Measurements from ENCODE around the gene LMAN1L.

LMAN1L gene

GRCh38 chr15:74815121-74815934, 2.7 kb downstream of the LMAN1L start:
- Histone ChIP-seq H3K36me3 (ENCODE audit: insufficient read depth, low read length) (no peaks in the 10 kb centered on the region), H3K9ac (ENCODE audit: insufficient read length) (no peak overlapping the region), H3K27ac (no peak overlapping the region), H3K9me3 (ENCODE audit: low read depth, low read length) (no peaks in the 10 kb centered on the region), H3K4me3 (no peak overlapping the region)
- no peak for DNase-seq (ENCODE audit: low read depth, low spot score)
- TF ChIP-seq FOXP2 (optimal IDR thresholded peaks at IDR 0.05; ENCODE audit: control extremely low read depth, extremely low read length, insufficient read depth) (no peak), EZH2 (IDR thresholded peaks at IDR 0.05) (no peak), POLR2AphosphoS5 (IDR thresholded peaks at IDR 0.05; ENCODE audit: borderline replicate concordance, low read depth, low read length) (no peak)

GRCh38 chr15:74815961-74816360, 3.3 kb downstream of the LMAN1L start:
- TF ChIP-seq POLR2AphosphoS5 (IDR thresholded peaks at IDR 0.05; ENCODE audit: borderline replicate concordance, low read depth, low read length) (no peak), EZH2 (IDR thresholded peaks at IDR 0.05) (no peak)
- no peaks in the 10 kb centered on the region for H3K36me3 ChIP-seq (ENCODE audit: insufficient read depth, low read length)
- DNase-seq (ENCODE audit: low read depth, low spot score) = no peak

DNA sequence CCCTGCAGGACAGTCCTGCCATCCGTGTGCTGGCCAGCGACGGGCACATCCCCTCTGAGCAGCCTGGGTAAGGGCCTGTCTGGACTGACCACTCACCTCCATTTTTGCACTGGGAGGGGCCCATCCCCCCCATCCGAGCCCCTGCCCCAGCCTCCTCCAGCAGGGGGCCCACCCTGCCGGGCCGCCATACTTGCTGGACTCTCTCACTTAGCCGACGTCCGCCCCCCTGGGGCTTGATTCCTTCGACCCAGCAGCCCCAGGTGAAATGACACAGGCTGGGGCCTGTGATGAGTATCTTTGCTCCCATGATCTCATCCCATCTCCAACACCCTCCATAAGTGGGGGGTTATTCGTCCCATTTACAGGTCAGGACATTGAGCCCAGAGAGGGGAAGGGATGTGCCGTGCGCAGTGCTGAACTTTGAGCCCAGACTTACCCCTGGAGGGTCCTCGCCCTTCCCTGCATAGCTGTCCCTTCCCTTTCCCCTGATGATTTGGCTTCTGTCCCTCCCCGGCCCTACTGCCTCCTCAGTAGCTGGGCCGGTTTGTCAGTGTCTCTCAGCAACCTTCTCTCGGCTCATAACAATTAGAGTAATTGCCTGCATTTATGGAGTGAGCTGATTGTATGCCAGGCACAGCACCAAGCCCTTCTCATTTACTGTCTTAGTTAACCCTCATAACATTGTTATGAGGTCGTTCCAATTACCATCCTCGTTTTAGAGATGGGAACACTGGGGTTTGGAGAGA, 4.2 kb downstream of the LMAN1L start:
- Histone ChIP-seq H3K36me3 (ENCODE audit: insufficient read depth, low read length) (no peaks in the 10 kb centered on the region), H3K27ac (no peak overlapping the region), H3K9me3 (ENCODE audit: low read depth, low read length) (no peaks in the 10 kb centered on the region), H3K9ac (ENCODE audit: insufficient read length) (no peak overlapping the region), H3K4me3 (no peak overlapping the region)
- TF ChIP-seq POLR2AphosphoS5 (IDR thresholded peaks at IDR 0.05; ENCODE audit: borderline replicate concordance, low read depth, low read length) (no peak), FOXP2 (optimal IDR thresholded peaks at IDR 0.05; ENCODE audit: control extremely low read depth, extremely low read length, insufficient read depth) (no peak), EZH2 (IDR thresholded peaks at IDR 0.05) (no peak)
- no peak for DNase-seq (ENCODE audit: low read depth, low spot score)

More at GRCh38 chr15:74815961-74816360, 3.3 kb downstream of the LMAN1L start:
- Histone ChIP-seq H3K9ac (ENCODE audit: insufficient read length) (no peak overlapping the region), H3K9me3 (ENCODE audit: low read depth, low read length) (no peaks in the 10 kb centered on the region), H3K4me3 (no peak overlapping the region), H3K27ac (no peak overlapping the region)

DNA sequence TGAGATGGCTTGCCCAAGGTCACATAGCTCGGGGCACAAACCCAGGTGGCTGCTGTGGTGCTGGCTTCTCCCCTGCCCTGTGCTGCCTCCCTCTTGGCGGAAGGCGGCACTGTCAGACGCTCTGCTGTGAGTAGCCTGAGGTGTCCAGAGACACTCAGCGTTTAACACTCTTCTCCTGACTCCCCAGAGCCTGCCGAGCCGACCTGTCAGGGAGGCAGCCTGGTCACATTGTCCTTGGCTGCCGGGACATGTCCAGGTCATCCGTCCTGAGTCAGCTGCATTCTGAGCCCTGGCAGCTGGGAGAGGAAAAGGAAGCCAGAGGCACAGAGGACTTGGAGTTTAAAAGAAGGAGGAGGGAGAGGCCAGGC, 4.7 kb downstream of the LMAN1L start:
- H3K9ac ChIP-seq (ENCODE audit: insufficient read length) = no peak overlapping the region
- no peaks in the 10 kb centered on the region for H3K36me3 ChIP-seq (ENCODE audit: insufficient read depth, low read length)
- H3K27ac ChIP-seq = no peak overlapping the region
- H3K9me3 ChIP-seq (ENCODE audit: low read depth, low read length) = no peaks in the 10 kb centered on the region
- TF ChIP-seq POLR2AphosphoS5 (IDR thresholded peaks at IDR 0.05; ENCODE audit: borderline replicate concordance, low read depth, low read length) (no peak), FOXP2 (optimal IDR thresholded peaks at IDR 0.05; ENCODE audit: control extremely low read depth, extremely low read length, insufficient read depth) (no peak), EZH2 (IDR thresholded peaks at IDR 0.05) (no peak)
- no peak overlapping the region for H3K4me3 ChIP-seq
- no peak for DNase-seq (ENCODE audit: low read depth, low spot score)

DNA sequence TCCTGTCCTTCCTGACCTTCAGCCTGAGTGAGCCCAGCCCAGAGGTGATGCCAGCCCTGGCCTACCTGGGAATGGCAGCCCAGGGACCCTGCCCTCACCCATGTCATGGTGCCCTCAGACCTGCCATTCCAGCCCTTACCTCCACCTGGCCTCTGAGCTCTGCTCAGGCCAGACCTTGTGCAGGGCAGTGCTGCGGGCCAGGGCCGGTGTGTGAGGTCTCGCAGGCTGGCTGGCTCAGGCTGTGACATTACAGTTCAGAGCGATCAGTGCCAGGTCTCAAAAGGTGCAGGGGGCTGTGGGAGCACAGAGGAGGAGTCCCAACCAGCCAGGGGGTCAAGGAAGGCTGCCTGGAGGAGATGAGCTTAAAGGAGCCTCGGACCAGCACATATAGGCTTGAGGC, 7.4 kb downstream of the LMAN1L start:
- H3K36me3 ChIP-seq (ENCODE audit: insufficient read depth, low read length) = no peaks in the 10 kb centered on the region
- no peak overlapping the region for H3K4me3 ChIP-seq
- H3K9ac ChIP-seq (ENCODE audit: insufficient read length) = no peak overlapping the region
- no peak for TF ChIP-seq EZH2 (IDR thresholded peaks at IDR 0.05)
- TF ChIP-seq POLR2AphosphoS5 (IDR thresholded peaks at IDR 0.05; ENCODE audit: borderline replicate concordance, low read depth, low read length) = no peak
- no peaks in the 10 kb centered on the region for H3K9me3 ChIP-seq (ENCODE audit: low read depth, low read length)
- no peak overlapping the region for H3K27ac ChIP-seq
- no peak for DNase-seq (ENCODE audit: low read depth, low spot score)

GRCh38 chr15:74821091-74821789, 8.6 kb downstream of the LMAN1L start:
- Histone ChIP-seq H3K9me3 (ENCODE audit: low read depth, low read length) (no peaks in the 10 kb centered on the region), H3K36me3 (ENCODE audit: insufficient read depth, low read length) (no peaks in the 10 kb centered on the region), H3K27ac (no peak overlapping the region), H3K9ac (ENCODE audit: insufficient read length) (no peak overlapping the region), H3K4me3 (no peak overlapping the region)
- TF ChIP-seq POLR2AphosphoS5 (IDR thresholded peaks at IDR 0.05; ENCODE audit: borderline replicate concordance, low read depth, low read length) (no peak), FOXP2 (optimal IDR thresholded peaks at IDR 0.05; ENCODE audit: control extremely low read depth, extremely low read length, insufficient read depth) (no peak), EZH2 (IDR thresholded peaks at IDR 0.05) (no peak)
- DNase-seq (ENCODE audit: low read depth, low spot score) = no peak

GRCh38 chr15:74821790-74822158, 9.1 kb downstream of the LMAN1L start:
- H3K9ac ChIP-seq (ENCODE audit: insufficient read length) = no peak overlapping the region
- no peak overlapping the region for H3K27ac ChIP-seq
- TF ChIP-seq POLR2AphosphoS5 (IDR thresholded peaks at IDR 0.05; ENCODE audit: borderline replicate concordance, low read depth, low read length) (no peak), EZH2 (IDR thresholded peaks at IDR 0.05) (no peak)
- H3K36me3 ChIP-seq (ENCODE audit: insufficient read depth, low read length) = no peaks in the 10 kb centered on the region
- H3K4me3 ChIP-seq = no peak overlapping the region
- H3K9me3 ChIP-seq (ENCODE audit: low read depth, low read length) = no peaks in the 10 kb centered on the region
- no peak for DNase-seq (ENCODE audit: low read depth, low spot score)

GRCh38 chr15:74822233-74822632, 9.6 kb downstream of the LMAN1L start:
- H3K9ac ChIP-seq (ENCODE audit: insufficient read length) = no peak overlapping the region
- H3K9me3 ChIP-seq (ENCODE audit: low read depth, low read length) = no peaks in the 10 kb centered on the region
- TF ChIP-seq FOXP2 (optimal IDR thresholded peaks at IDR 0.05; ENCODE audit: control extremely low read depth, extremely low read length, insufficient read depth) (no peak), POLR2AphosphoS5 (IDR thresholded peaks at IDR 0.05; ENCODE audit: borderline replicate concordance, low read depth, low read length) (no peak), EZH2 (IDR thresholded peaks at IDR 0.05) (no peak)
- DNase-seq (ENCODE audit: low read depth, low spot score) = no peak
- no peaks in the 10 kb centered on the region for H3K36me3 ChIP-seq (ENCODE audit: insufficient read depth, low read length)
- no peak overlapping the region for H3K27ac ChIP-seq
- H3K4me3 ChIP-seq = no peak overlapping the region

Data from SK-N-MC (cell line).